Psoas muscle (tissue), 8 donors: ENCODE measurements around the gene CD300LB. TPM values are rescaled to one million over a fixed set of nuclear protein-coding genes. Genes with fewer than 3 reads are reported as not detected.
A peak's percentile ranks its signal among the peaks of the same experiment; 100 is the strongest.

Experiments used
- ATAC-seq, 4 donors: fragments of 200-7000 bp; cut with Tn5 transposase; one replicate each; pipeline ENCODE4 v1.9.1; 2020; ENCODE audit warnings: moderate library complexity in 3 of 4, mild to moderate bottlenecking in 2 of 4
- DNase-seq, 2 donors: peaks; one replicate each; pipeline ENCODE4 v3.0.0-alpha.2; 2020
- H3K27ac ChIP-seq: fragments of 200-600 bp; one replicate; pipeline ENCODE4 v1.8.0; 2022
- H3K27me3 ChIP-seq, 3 donors: fragments of 200-600 bp in 1 of 3; one replicate each; pipeline versions ENCODE4 v1.6.1 to v1.8.0; 2013 to 2022; ENCODE audit warnings: low read length in 2 of 3, mild to moderate bottlenecking in 2 of 3, moderate library complexity in 1 of 3; ENCODE audit not compliant: insufficient read depth in 3 of 3
- H3K36me3 ChIP-seq, 2 donors: fragments of 200-600 bp in 1 of 2; one replicate each; pipeline versions ENCODE4 v1.6.1 to v1.8.0; 2013 to 2022; ENCODE audit warnings: low read depth in 1 of 2, mild to moderate bottlenecking in 1 of 2, moderate library complexity in 1 of 2; ENCODE audit not compliant: insufficient read depth in 1 of 2
- H3K4me1 ChIP-seq: fragments of 200-600 bp; one replicate; pipeline ENCODE4 v1.8.0; 2022
- H3K4me3 ChIP-seq: fragments of 200-600 bp; one replicate; pipeline ENCODE4 v1.8.0; 2022; ENCODE audit warnings: mild to moderate bottlenecking
- H3K9me3 ChIP-seq: fragments of 200-600 bp; one replicate; pipeline ENCODE4 v1.8.0; 2022
- CTCF ChIP-seq: fragments of 200-600 bp; IDR thresholded peaks from one replicate; pipeline ENCODE4 v1.8.0; 2022; ENCODE audit warnings: antibody characterized with exemption
- WGBS, 3 donors: extraction: QIAGEN DNeasy Blood & Tissue Kit; methylation state at CpG; one replicate each; pipeline versions ENCODE4 v1.1.6 to v1.1.7; 2013; 5-methylcytosine and 5-hydroxymethylcytosine counted together
- intact Hi-C, 2 donors: fragments of 100-400 bp; cut with DNase I; formaldehyde crosslinking; loops; one replicate each; pipeline versions ENCODE4 v1.11.0 to v1.14.2; 2022
- polyA plus RNA-seq, 3 donors: library from polyadenylated mRNA; stranded (reverse); fragments of 200-250 nt; gene quantifications; one replicate each; pipeline ENCODE4 v1.2.3, GENCODE V29; 2013
- total RNA-seq, 4 donors: library from RNA; stranded (reverse); fragmentation: NEBNext Ultra II Directional in 2 of 4; extraction: Animal tissue kit (Norgen Biotek cat#: 25700) in 2 of 4; gene quantifications; one replicate each; pipeline versions ENCODE4 v1.2.1 to v1.2.4, GENCODE V29; 2021 to 2023
- donor health status: healthy with polysubstance abuse.
- donor health status: DM: no; HTN: no; CAD: no; lungs with moderate emphysema.
- donor health status: Bipolar disorder and iron deficiency.
- donor health status: healthy.
- donor health status: DM: yes; HTN: yes; CAD: no.
- donor health status: DM: no; HTN: no; CAD: no.
- donor health status: DM: no; HTN: no; CAD: no.
- donor health status: DM: yes; HTN: yes; CAD: no.

The CD300LB gene
- total and polyA plus RNA-seq, 7 donors = 0.01 to 0.15 (median 0.08) TPM; not detected in 3

GRCh38 chr17:74567397-74567796, 36.1 kb upstream of the CD300LB start, which contains the start of gene CD300H:
TSS of gene CD300H (minus strand) at chr17:74567509.
- no peak for ATAC-seq
- Histone ChIP-seq H3K36me3 (no peaks in the 10 kb centered on the region), H3K27ac (no peak within 1 kb of the TSS)

GRCh38 chr17:74566132-74566753, 35.0 kb upstream of the CD300LB start:
- Histone ChIP-seq H3K4me3 (no peak overlapping the region), H3K36me3 (no peaks in the 10 kb centered on the region), H3K27ac (no peak overlapping the region), H3K9me3 (no peaks in the 10 kb centered on the region), H3K4me1 (no peaks in the 10 kb centered on the region), H3K27me3 (peaks cover 0 to 17% (median 0%) of the 10 kb centered on the region in 3 donors)
- intact Hi-C loops = no loop called here
- no peak for DNase-seq
- TF ChIP-seq CTCF = peak; percentile 44
- 29 to 38% (median 31%) methylated on average over 9 of the region's 9 CpGs for WGBS, 3 donors
- ATAC-seq = peak in 1 of 4 donors; percentile 49

More at GRCh38 chr17:74567397-74567796, 36.1 kb upstream of the CD300LB start, which contains the start of gene CD300H:
- no peak for TF ChIP-seq CTCF
- Histone ChIP-seq H3K27me3 (peaks cover 0 to 6% (median 0%) of the 10 kb centered on the region in 3 donors), H3K4me3 (no peak within 1 kb of the TSS), H3K4me1 (no peaks in the 10 kb centered on the region), H3K9me3 (no peaks in the 10 kb centered on the region)
- intact Hi-C loops = no loop called here
- 56 to 76% (median 75%) methylated on average over 2 of the region's 2 CpGs for WGBS, 3 donors
- no peak for DNase-seq

GRCh38 chr17:74565126-74565525, 33.9 kb upstream of the CD300LB start:
- DNase-seq (no peak), ATAC-seq (no peak)
- no peaks in the 10 kb centered on the region for H3K4me1 ChIP-seq
- 34 to 46% (median 35%) methylated on average over 5 of the region's 5 CpGs for WGBS, 3 donors
- H3K36me3 ChIP-seq = no peaks in the 10 kb centered on the region
- TF ChIP-seq CTCF = no peak
- H3K27ac ChIP-seq = no peak overlapping the region
- intact Hi-C loops = no loop called here
- no peaks in the 10 kb centered on the region for H3K9me3 ChIP-seq
- H3K27me3 ChIP-seq = peaks cover 0 to 17% (median 0%) of the 10 kb centered on the region in 3 donors
- no peak overlapping the region for H3K4me3 ChIP-seq

- Histone ChIP-seq H3K27ac (no peak overlapping the region), H3K36me3 (no peaks in the 10 kb centered on the region), H3K9me3 (no peaks in the 10 kb centered on the region), H3K4me1 (no peaks in the 10 kb centered on the region), H3K4me3 (no peak overlapping the region), H3K27me3 (peaks cover 0 to 17% (median 0%) of the 10 kb centered on the region in 3 donors)
- TF ChIP-seq CTCF = no peak
- WGBS, 3 donors = 96 to 100% (median 96%) methylated on average over 1 of the region's 1 CpG
- intact Hi-C loops = no loop called here
- no peak for ATAC-seq
- no peak for DNase-seq
These were observed 32.1 kb upstream of the CD300LB start for GRCh38 chr17:74563358-74563757.

GRCh38 chr17:74561586-74561985, 30.3 kb upstream of the CD300LB start:
- H3K4me3 ChIP-seq = no peak overlapping the region
- DNase-seq (no peak), ATAC-seq (no peak)
- no peaks in the 10 kb centered on the region for H3K4me1 ChIP-seq
- no peaks in the 10 kb centered on the region for H3K9me3 ChIP-seq
- peaks cover 0 to 17% (median 0%) of the 10 kb centered on the region in 3 donors for H3K27me3 ChIP-seq
- 52 to 63% (median 58%) methylated on average over 3 of the region's 3 CpGs for WGBS, 3 donors
- H3K27ac ChIP-seq = no peak overlapping the region
- intact Hi-C loops = no loop called here
- no peak for TF ChIP-seq CTCF
- no peaks in the 10 kb centered on the region for H3K36me3 ChIP-seq
